BE2C (cell line): ENCODE measurements around the gene SYNM.
"Not testable (repeated sequence)": the region's sequence is repeated elsewhere in the genome, so short reads cannot be mapped to it uniquely, and the experiment has no call there.

ENCODE experiments used
- DNase-seq: peaks from one replicate; pipeline ENCODE4 v3.0.0-alpha.2; 2020
- H3K27me3 ChIP-seq: fragments of 250-450 bp; sonication (Bioruptor Pico); 2 replicates; pipeline ENCODE4 v1.5.1; 2020; ENCODE audit warnings: mild to moderate bottlenecking
- H3K36me3 ChIP-seq: fragments of 250-450 bp; sonication (Bioruptor Pico); 2 replicates; pipeline ENCODE4 v1.5.1; 2020; ENCODE audit warnings: mild to moderate bottlenecking
- H3K4me1 ChIP-seq: fragments of 250-450 bp; sonication (Bioruptor Pico); 2 replicates; pipeline ENCODE4 v1.5.1; 2020
- H3K4me3 ChIP-seq: 2 replicates; pipeline ENCODE4 v1.5.1; 2011; ENCODE audit warnings: low read depth, low read length
- H3K9me3 ChIP-seq: fragments of 250-450 bp; sonication (Bioruptor Pico); 2 replicates; pipeline ENCODE4 v1.5.1; 2020
- TF ChIP-seq, protein P1 (sequence below): IDR thresholded peaks from 2 replicates; pipeline ENCODE4 v1.5.1; 2012; ENCODE audit warnings: mild to moderate bottlenecking, low read depth, low read length

SYNM gene

DNA sequence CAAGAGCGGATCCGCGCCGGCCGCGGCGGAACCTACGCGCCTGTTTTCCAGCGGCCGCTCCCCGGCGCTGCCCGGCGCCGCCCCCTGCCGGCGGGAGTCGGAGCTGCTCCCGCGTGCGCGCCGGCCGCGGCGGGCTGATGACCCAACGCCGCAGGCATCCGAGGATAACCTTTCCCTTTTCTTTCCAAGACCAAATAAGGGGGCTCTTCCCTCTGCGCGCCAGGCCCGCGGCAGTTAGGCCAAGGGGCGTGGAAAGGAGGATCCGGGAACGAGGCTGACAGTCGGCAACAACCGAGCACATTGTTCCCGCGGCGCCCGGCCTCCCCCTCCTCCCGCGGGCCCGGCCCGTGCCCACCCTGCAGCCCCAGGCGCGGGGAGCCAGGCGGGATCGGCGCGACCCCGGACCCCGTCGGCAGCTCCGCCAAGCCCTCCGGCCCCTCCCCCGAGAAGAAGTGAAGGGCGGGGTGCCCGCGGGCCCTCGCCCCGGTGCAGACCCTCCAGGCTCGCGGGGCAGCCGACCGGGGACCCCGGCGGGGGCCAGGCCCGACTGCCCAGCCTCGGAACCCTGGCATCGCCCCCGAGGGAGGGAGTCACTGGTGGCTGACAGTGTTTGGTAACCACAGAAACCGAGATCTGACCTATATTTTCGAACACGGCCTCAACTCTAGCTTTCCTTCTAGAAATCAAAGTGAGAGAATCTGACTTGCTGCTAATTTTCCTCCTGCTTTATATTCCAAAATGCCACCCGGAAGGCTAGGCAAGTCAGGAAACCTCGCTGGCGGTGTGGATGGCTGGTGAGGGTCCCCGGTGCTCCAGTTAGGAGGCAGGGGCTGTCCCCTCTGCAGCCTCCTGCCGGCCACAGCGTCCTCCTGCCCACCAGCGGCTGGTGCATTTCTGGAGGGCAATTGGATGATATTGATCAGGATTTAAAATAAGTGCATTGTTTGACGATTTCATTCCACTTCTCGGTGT is 45.6 kb upstream of the SYNM start:
- Histone ChIP-seq H3K9me3 (no peaks in the 10 kb centered on the region), H3K36me3 (no peaks in the 10 kb centered on the region), H3K4me3 (peak overlapping the region; percentile 61), H3K4me1 (peaks cover 3% of the 10 kb centered on the region), H3K27me3 (peaks cover 41% of the 10 kb centered on the region)
- DNase-seq, result peak; percentile 69
- TF ChIP-seq, protein P1, sequence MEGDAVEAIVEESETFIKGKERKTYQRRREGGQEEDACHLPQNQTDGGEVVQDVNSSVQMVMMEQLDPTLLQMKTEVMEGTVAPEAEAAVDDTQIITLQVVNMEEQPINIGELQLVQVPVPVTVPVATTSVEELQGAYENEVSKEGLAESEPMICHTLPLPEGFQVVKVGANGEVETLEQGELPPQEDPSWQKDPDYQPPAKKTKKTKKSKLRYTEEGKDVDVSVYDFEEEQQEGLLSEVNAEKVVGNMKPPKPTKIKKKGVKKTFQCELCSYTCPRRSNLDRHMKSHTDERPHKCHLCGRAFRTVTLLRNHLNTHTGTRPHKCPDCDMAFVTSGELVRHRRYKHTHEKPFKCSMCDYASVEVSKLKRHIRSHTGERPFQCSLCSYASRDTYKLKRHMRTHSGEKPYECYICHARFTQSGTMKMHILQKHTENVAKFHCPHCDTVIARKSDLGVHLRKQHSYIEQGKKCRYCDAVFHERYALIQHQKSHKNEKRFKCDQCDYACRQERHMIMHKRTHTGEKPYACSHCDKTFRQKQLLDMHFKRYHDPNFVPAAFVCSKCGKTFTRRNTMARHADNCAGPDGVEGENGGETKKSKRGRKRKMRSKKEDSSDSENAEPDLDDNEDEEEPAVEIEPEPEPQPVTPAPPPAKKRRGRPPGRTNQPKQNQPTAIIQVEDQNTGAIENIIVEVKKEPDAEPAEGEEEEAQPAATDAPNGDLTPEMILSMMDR, result peak; percentile 36

DNA sequence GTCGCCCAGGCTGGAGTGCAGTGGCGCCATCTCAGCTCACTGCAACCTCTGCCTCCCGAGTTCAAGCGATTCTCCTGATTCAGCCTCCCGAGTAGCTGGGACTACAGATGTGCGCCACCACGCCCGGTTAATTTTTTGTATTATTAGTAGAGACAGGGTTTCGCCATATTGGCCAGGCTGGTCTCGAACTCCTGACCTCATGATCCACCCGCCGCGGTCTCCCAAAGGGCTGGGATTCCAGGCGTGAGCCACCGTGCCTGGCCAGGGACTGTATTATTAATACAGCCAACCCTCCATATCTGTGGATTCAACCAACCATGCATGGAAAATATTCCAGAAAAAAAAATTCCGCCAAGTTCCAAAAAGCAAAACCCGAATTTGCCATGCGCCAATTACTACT is 44.7 kb upstream of the SYNM start:
- H3K4me1 ChIP-seq, H3K36me3 ChIP-seq, H3K4me3 ChIP-seq, DNase-seq, H3K9me3 ChIP-seq: not testable (repeated sequence)
- H3K27me3 ChIP-seq, result peaks cover 42% of the 10 kb centered on the region

DNA sequence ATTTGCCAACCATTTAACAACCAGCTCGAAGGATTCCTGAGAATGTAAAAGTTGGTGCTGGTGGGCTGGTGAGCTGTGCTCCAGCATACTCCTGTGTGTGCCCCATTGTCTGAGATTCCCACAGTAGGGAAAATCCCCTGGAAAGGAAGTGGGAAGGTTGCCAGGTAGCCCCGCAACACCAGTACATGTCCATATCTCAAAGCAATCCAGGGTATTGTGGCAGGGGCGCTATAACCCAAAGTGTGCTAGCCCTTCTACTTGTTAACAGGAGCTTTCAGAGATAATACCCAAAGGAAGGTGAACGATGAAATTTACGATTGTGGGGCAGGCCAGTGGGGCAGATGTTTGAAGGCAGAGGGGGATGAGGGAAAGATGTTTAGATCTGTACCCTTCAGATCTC is 42.7 kb upstream of the SYNM start:
- TF ChIP-seq, protein P1, result no peak
- H3K4me1 ChIP-seq, result peaks cover 3% of the 10 kb centered on the region

DNA sequence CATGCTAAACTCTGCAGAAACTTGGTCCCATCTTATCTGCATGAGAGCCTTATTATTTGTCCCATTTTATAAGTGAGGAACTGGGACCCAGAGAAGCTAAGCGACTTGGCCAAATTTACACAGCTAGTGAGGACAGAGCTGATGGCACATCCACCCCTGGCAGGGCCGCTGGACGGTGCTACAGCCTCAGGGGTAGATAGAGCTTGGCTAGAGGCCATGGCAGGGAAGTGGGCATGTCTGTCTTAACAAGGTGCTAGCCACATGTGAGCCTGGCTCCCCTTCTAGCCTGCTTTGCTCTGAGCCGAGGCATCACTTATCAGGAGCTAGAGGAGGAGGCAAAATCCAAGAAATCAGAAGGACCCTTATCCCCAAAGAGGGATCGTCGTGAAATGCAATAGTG is 36.7 kb upstream of the SYNM start:
- H3K9me3 ChIP-seq, result no peaks in the 10 kb centered on the region; the same call in 1 of the 2 replicates
- DNase-seq, result no peak
- no peaks in the 10 kb centered on the region for H3K36me3 ChIP-seq
- peaks cover 8% of the 10 kb centered on the region; the same call in 1 of the 2 replicates for H3K27me3 ChIP-seq
- H3K4me3 ChIP-seq, result no peak overlapping the region
- peaks cover 2% of the 10 kb centered on the region for H3K4me1 ChIP-seq
- TF ChIP-seq, protein P1, result no peak

More for the DNA sequence above, 42.7 kb upstream of the SYNM start:
- Histone ChIP-seq H3K9me3 (no peaks in the 10 kb centered on the region; the same call in 1 of the 2 replicates), H3K4me3 (no peak overlapping the region), H3K27me3 (peaks cover 42% of the 10 kb centered on the region), H3K36me3 (no peaks in the 10 kb centered on the region)
- DNase-seq, result no peak

DNA sequence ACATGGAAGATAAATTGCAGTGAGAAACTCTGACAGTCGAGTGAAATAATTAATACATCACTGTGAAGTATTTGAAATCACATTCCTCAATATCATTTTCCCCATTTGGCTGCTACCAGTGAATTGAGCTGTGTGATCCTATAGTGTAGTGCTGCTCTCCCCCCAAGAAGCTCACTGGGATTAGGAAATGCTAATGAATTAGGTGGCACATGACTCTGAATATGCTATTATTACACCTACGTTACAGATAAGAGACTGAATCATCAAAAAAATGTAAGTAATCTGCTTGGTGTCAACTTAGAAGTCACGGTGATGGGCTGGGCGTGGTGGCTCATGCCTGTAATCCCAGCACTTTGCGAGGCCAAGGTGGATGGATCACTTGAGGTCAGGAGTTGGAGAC is 34.7 kb upstream of the SYNM start:
- Histone ChIP-seq H3K4me3 (no peak overlapping the region), H3K27me3 (no peaks in the 10 kb centered on the region), H3K9me3 (no peaks in the 10 kb centered on the region; the same call in 1 of the 2 replicates), H3K4me1 (no peaks in the 10 kb centered on the region; the same call in 1 of the 2 replicates), H3K36me3 (no peaks in the 10 kb centered on the region)
- no peak for DNase-seq
- TF ChIP-seq, protein P1, result no peak

DNA sequence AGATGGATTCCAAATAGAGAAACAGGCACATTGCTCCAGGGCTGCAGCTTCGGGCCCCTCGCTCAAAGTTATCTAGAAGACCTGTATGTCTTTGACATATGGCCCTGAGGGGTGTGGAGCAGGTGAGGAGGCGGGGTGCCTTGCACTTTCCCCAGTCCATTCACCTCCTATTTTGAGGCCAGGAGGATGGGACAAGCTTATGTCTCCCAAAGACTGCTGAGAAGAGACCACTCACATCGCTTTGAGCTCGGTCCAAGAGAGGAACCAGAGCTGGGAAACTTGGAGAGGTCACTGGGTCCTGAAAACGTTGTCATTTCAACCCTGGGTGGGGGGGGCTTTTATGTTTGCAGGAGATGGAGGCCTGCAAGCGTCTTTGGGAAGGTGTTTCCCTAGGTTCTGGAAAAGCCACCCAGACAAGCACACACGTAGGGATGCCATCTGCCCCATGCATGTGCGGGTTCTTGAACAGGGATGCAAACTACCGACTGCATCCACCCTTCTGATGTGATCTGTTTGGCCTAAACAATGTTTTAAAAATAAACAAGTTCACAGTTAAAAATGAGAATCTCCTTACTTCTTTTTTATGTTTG is 33.7 kb upstream of the SYNM start:
- H3K4me1 ChIP-seq, result no peaks in the 10 kb centered on the region; the same call in 1 of the 2 replicates
- no peak for DNase-seq
- no peaks in the 10 kb centered on the region for H3K27me3 ChIP-seq
- H3K4me3 ChIP-seq, result no peak overlapping the region
- H3K9me3 ChIP-seq, result no peaks in the 10 kb centered on the region
- no peaks in the 10 kb centered on the region for H3K36me3 ChIP-seq
- TF ChIP-seq, protein P1, result no peak
